Fibroblast of lung (primary cell): Measurements from ENCODE around the gene BTBD9.

ENCODE experiments used
- EZH2 ChIP-seq: IDR thresholded peaks from 2 replicates; pipeline ENCODE4 v1.5.1; 2012; ENCODE audit warnings: low read length, control low read depth, mild to moderate bottlenecking; ENCODE audit errors: missing control alignments
- TF ChIP-seq, protein P1 (sequence below), 2 donors: IDR thresholded peaks in 1 of 2; conservative IDR thresholded peaks in 1 of 2; 1 replicate in 1 of 2; 2 replicates in 1 of 2; pipeline ENCODE4 v1.5.1; 2011 to 2012; ENCODE audit warnings: low read length in 2 of 2, control low read depth in 1 of 2, inconsistent platforms in 1 of 2, low read depth in 1 of 2, mild to moderate bottlenecking in 1 of 2

DNA sequence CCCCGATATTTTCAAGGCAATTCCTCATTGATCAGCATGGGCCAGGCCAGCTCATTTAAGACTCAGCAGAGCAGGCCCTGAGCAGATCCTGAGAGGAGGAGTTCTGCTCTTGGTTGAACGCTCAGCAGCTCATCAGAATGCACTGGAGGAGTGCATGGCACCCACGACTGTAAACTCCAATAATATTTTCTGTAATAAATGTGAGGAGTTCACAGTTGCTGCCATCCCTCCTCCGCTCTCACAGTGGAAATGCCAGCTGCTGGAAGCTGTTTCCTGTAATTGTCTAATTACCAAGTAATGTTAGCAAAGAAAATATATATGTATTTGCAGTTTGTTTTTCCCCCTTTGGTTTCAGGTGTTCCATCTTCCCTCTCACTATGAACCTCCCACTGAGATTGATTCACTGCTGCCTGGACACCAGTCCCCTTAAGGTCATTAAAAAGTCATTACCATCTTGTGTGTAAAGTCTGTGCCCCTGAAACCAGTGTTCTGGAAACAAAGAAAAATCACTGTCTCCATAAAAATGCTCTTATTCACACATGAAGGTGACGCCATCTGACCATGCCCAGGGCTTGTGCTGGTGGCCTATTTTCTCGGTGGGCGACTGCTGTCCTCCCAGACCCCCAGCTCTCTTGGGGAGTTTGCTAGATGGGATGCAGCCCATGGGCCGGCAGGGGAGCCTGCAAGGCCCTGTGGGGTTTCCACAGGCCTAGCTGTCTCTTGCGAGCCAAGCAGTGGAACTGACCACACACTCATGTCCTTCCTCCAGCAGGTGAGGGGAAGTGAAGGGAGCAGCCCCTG lies 446.0 kb downstream of the BTBD9 start:
- TF ChIP-seq, protein P1, sequence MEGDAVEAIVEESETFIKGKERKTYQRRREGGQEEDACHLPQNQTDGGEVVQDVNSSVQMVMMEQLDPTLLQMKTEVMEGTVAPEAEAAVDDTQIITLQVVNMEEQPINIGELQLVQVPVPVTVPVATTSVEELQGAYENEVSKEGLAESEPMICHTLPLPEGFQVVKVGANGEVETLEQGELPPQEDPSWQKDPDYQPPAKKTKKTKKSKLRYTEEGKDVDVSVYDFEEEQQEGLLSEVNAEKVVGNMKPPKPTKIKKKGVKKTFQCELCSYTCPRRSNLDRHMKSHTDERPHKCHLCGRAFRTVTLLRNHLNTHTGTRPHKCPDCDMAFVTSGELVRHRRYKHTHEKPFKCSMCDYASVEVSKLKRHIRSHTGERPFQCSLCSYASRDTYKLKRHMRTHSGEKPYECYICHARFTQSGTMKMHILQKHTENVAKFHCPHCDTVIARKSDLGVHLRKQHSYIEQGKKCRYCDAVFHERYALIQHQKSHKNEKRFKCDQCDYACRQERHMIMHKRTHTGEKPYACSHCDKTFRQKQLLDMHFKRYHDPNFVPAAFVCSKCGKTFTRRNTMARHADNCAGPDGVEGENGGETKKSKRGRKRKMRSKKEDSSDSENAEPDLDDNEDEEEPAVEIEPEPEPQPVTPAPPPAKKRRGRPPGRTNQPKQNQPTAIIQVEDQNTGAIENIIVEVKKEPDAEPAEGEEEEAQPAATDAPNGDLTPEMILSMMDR (conservative IDR thresholded peaks at IDR 0.05 in 1 of 2, IDR thresholded peaks at IDR 0.05 in 1 of 2; ENCODE audit: low read depth in 1 of 2, low read length in 2 of 2) = no peak
- no peak for TF ChIP-seq EZH2
